Stomach (tissue), 9 donors: Measurements from ENCODE around the gene MICAL2. TPM values are rescaled to one million over a fixed set of nuclear protein-coding genes. Genes with fewer than 3 reads are reported as not detected.

Experiments
- DNase-seq, 2 donors: peaks; one replicate each; pipeline versions ENCODE4 v3.0.0 to v3.0.0-alpha.2; 2013 to 2019
- H3K27ac ChIP-seq, 5 donors: fragments of 200-600 bp in 4 of 5; sonication (generic) in 4 of 5; one replicate each; pipeline ENCODE4 v1.5.1; 2013 to 2019; ENCODE audit warnings: mild to moderate bottlenecking in 1 of 5, moderate library complexity in 1 of 5
- H3K27me3 ChIP-seq, 3 donors: fragments of 200-600 bp; sonication (generic); one replicate each; pipeline ENCODE4 v1.5.1; 2017 to 2019; ENCODE audit warnings: mixed run types in 1 of 3
- H3K36me3 ChIP-seq, 4 donors: fragments of 200-600 bp; sonication (generic); 1 replicate in 3 of 4; 2 replicates in 1 of 4; pipeline ENCODE4 v1.5.1; 2016 to 2019
- H3K4me1 ChIP-seq, 4 donors: fragments of 200-600 bp; sonication (generic); one replicate each; pipeline ENCODE4 v1.5.1; 2016 to 2019
- H3K4me3 ChIP-seq, 4 donors: fragments of 200-600 bp; sonication (generic) in 3 of 4; one replicate each; pipeline ENCODE4 v1.5.1; 2016 to 2019; ENCODE audit warnings: mild to moderate bottlenecking in 1 of 4
- H3K9me3 ChIP-seq, 4 donors: fragments of 200-600 bp; sonication (generic); one replicate each; pipeline ENCODE4 v1.5.1; 2016 to 2019
- EP300 ChIP-seq: sonication (generic); formaldehyde crosslinking; IDR thresholded peaks from one replicate; pipeline ENCODE4 v1.6.1; 2017; ENCODE audit warnings: antibody characterized with exemption
- POLR2A ChIP-seq, 4 donors: fragments of 450-650 bp; IDR thresholded peaks; one replicate each; pipeline ENCODE4 v1.6.1; 2016; ENCODE audit warnings: antibody characterized with exemption in 4 of 4, control low read depth in 2 of 4, mild to moderate bottlenecking in 1 of 4, moderate library complexity in 1 of 4
- POLR2AphosphoS5 ChIP-seq, 3 donors: sonication (generic); formaldehyde crosslinking; IDR thresholded peaks; one replicate each; pipeline ENCODE4 v1.6.1; 2016; ENCODE audit warnings: antibody characterized with exemption in 3 of 3
- WGBS, 5 donors: extraction: QIAGEN DNeasy Blood & Tissue Kit in 3 of 5; methylation state at CpG; one replicate each; pipeline versions ENCODE4 v1.1.5 to v1.1.7; 2013 to 2018; 5-methylcytosine and 5-hydroxymethylcytosine counted together
- intact Hi-C: fragments of 100-400 bp; cut with DNase I; formaldehyde crosslinking; loops from one replicate; pipeline ENCODE4 v1.15.1; 2023; ENCODE audit warnings: low total_unique reads
- polyA plus RNA-seq, 3 donors: library from polyadenylated mRNA; stranded (reverse); fragments of 200-250 nt; gene quantifications; one replicate each; pipeline ENCODE4 v1.2.3, GENCODE V29; 2013
- total RNA-seq, 5 donors: library from RNA; depleted of rRNA; stranded (reverse); fragments of >200 nt; gene quantifications; one replicate each; pipeline versions ENCODE4 v1.1.0 to v1.2.3, GENCODE V29; 2014 to 2016
- TF ChIP-seq, protein P1 (sequence below), 7 experiments: fragments of 450-650 bp in 4 of 7; fragments of 200-600 bp in 3 of 7; sonication (generic) in 3 of 7; IDR thresholded peaks; one replicate each; pipeline ENCODE4 v1.5.1; 2016 to 2019; ENCODE audit warnings: antibody characterized with exemption in 7 of 7, control low read depth in 2 of 7, mild to moderate bottlenecking in 1 of 7
- donor health status: healthy with polysubstance abuse.
- donor health status: Bipolar disorder and iron deficiency.
- donor health status: healthy.

MICAL2 gene
- total and polyA plus RNA-seq, 8 donors = 11.2 to 165 (median 83.3) TPM

DNA sequence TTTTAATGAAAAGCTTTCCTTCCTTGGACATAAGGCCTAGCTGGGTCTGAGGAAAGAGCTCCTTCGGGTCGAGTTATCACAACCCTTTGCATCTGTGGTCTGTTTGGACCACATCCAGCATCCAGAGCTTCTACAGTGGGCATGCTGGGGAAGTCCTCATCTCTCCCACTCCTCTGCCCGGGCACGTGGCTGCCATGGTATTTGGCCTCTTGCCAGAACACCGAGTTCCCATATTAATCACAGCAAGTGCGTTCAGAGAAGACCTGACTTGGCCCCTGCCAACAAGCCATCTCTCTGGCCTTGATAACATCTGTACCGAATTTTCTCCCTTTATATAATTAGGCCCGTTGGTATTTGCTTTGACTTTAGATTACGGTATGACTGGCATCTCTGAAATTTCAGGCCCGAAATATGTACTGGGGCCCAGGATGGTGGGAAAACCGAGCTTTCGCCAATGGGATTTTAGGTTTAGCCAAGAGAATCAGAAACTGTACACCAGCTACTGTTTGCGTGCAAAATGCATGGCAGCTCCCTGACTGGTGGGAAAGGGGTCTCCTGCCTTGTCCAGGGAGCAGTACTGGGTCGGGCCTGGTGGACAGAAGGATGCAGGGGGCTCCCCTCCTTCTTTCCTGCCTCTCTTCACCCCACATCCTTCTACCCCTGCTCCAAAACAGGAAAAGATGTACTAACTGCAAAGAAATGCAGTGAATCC, 90.0 kb downstream of the MICAL2 start:
- intact Hi-C loops = no loop called here
- DNase-seq = peak in 1 of 2 donors; percentile 76

DNA sequence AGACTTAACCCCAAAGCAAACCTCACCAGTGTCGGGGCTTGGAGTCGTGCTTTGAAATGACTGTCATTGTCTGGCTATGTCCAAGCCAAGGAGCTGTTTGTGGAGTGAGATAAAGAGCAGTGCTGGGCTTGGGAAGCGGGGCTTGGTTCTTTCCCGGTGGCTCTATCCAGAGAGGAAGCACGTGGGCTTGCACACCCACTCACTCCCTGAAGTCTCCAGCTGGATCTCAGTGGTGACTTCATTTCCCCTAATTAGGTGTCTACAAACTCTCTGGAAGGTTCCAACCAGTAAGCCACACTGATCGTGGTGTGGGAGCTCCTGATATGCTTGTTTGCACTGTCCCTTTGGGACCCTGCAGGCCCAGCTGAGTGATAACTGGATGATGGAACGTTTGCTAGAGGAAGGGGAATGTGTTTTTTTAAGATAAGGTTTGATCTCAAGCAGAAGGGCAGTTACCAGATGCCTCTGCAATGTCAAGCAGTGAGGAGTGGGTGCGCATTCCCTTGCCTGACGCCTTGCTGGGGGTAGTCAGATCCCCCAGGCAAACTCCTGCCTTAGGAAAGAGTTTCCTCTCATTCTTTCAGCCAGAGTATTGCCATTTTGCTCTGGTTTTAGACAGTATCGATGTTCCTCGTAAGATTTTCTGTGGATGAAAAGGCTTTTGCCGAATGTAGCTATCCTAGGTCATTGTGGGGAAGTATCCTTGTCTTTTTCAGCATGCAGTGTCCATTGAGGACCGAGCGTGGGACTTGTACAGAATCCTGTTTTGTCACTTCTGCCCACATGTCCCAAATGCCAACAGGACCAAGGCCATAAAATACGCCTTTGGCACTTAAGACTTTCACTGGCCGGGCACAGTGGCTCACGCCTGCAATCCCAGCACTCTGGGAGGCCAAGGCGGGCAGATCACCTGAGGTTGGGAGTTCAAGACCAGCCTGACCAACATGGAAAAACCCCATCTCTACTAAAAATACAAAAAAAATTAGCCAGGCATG, 90.9 kb downstream of the MICAL2 start:
- 55 to 63% (median 57%) methylated on average over 17 to 18 of the region's 18 CpGs for WGBS, 5 donors
- intact Hi-C loops = no loop called here
- Histone ChIP-seq H3K4me3 (no peak overlapping the region), H3K9me3 (no peaks in the 10 kb centered on the region), H3K36me3 (peaks cover 0 to 45% (median 26%) of the 10 kb centered on the region in 4 donors), H3K4me1 (peaks cover 18 to 50% (median 34%) of the 10 kb centered on the region in 4 donors), H3K27me3 (no peaks in the 10 kb centered on the region), H3K27ac (peak overlapping the region in 4 of 5 donors; percentile 32 to 79 (median 57))
- TF ChIP-seq POLR2AphosphoS5 (IDR thresholded peaks at IDR 0.05) (peak in 1 of 3 donors; percentile 46), EP300 (no peak)
- peak in 1 of 2 donors; percentile 79 for DNase-seq

More for the DNA sequence above, 90.0 kb downstream of the MICAL2 start:
- Histone ChIP-seq H3K4me3 (no peak overlapping the region), H3K9me3 (no peaks in the 10 kb centered on the region), H3K36me3 (peaks cover 0 to 36% (median 19%) of the 10 kb centered on the region in 4 donors), H3K27ac (peak overlapping the region in 4 of 5 donors; percentile 32 to 79 (median 57)), H3K4me1 (peaks cover 18 to 53% (median 34%) of the 10 kb centered on the region in 4 donors), H3K27me3 (no peaks in the 10 kb centered on the region)
- WGBS, 5 donors = 52 to 64% (median 58%) methylated on average over 14 of the region's 14 CpGs
- TF ChIP-seq POLR2AphosphoS5 (IDR thresholded peaks at IDR 0.05) (no peak), EP300 (peak; percentile 10)

DNA sequence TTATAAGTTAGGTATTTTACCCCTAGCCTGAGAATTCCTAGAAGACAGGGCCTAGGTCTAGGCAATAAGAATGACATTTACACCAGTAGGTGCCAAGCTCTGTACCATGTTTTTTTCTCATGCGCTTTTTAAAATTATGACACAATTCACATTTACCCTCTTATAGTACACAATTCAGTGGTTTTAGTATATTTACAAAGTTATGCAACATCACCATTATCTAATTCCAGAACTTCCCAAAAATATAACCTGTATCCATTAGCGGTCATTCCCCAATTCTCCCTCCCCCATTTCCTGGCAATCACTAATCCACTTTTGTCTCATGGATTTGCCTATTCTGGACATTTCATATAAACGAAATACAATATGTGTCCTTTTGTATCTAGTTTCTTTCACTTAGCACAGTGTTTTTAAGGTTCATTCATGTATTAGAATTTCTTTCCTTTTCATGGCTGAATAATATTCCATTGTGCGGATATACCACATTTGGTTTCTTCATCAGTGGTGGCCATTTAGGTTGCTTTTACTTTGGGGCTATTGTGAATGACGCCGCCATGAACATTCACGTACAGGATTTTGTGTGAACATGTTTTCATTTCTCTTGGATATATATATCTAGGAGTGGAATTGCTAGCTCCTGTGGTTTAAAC, 92.4 kb downstream of the MICAL2 start:
- DNase-seq = no peak
- Histone ChIP-seq H3K9me3 (no peaks in the 10 kb centered on the region), H3K4me3 (no peak overlapping the region), H3K4me1 (peaks cover 18 to 44% (median 32%) of the 10 kb centered on the region in 4 donors), H3K27me3 (no peaks in the 10 kb centered on the region), H3K36me3 (peaks cover 0 to 57% (median 40%) of the 10 kb centered on the region in 4 donors), H3K27ac (peak overlapping the region in 1 of 5 donors; percentile 79)
- intact Hi-C loops = no loop called here
- WGBS, 5 donors = 90 to 97% (median 94%) methylated on average over 7 of the region's 7 CpGs
- TF ChIP-seq EP300 = no peak
- TF ChIP-seq POLR2A (IDR thresholded peaks at IDR 0.05) = no peak
- no peak for TF ChIP-seq POLR2AphosphoS5 (IDR thresholded peaks at IDR 0.05)
- TF ChIP-seq, protein P1, sequence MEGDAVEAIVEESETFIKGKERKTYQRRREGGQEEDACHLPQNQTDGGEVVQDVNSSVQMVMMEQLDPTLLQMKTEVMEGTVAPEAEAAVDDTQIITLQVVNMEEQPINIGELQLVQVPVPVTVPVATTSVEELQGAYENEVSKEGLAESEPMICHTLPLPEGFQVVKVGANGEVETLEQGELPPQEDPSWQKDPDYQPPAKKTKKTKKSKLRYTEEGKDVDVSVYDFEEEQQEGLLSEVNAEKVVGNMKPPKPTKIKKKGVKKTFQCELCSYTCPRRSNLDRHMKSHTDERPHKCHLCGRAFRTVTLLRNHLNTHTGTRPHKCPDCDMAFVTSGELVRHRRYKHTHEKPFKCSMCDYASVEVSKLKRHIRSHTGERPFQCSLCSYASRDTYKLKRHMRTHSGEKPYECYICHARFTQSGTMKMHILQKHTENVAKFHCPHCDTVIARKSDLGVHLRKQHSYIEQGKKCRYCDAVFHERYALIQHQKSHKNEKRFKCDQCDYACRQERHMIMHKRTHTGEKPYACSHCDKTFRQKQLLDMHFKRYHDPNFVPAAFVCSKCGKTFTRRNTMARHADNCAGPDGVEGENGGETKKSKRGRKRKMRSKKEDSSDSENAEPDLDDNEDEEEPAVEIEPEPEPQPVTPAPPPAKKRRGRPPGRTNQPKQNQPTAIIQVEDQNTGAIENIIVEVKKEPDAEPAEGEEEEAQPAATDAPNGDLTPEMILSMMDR (IDR thresholded peaks at IDR 0.05) = no peak

DNA sequence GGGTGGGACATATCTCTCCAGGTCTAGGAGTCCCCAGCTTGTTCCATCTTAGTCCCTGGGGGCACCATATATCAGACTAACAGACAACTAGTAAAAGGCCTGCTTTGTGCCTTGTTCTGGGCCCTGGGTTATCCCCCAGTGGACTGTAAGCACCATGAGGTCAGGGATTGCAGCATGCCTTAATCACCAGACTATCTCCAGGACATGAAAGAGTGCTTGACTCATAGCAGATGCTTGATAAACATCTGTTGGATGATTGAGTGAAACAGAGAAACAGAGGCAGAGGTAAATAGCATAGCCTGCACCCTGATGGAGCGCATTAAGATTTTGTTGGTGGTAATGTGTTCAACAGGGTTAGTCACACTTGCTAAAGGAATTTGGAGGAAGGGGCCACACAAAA, 94.1 kb downstream of the MICAL2 start:
- H3K4me1 ChIP-seq = peaks cover 11 to 27% (median 19%) of the 10 kb centered on the region in 4 donors
- WGBS, 5 donors = 82 to 100% (median 94%) methylated on average over 1 of the region's 1 CpG
- DNase-seq = no peak
- no peak overlapping the region for H3K4me3 ChIP-seq
- peaks cover 6 to 61% (median 54%) of the 10 kb centered on the region in 4 donors for H3K36me3 ChIP-seq
- TF ChIP-seq POLR2A (IDR thresholded peaks at IDR 0.05) = no peak
- H3K27ac ChIP-seq = no peak overlapping the region
- no peaks in the 10 kb centered on the region for H3K9me3 ChIP-seq
- intact Hi-C loops = no loop called here
- H3K27me3 ChIP-seq = no peaks in the 10 kb centered on the region

DNA sequence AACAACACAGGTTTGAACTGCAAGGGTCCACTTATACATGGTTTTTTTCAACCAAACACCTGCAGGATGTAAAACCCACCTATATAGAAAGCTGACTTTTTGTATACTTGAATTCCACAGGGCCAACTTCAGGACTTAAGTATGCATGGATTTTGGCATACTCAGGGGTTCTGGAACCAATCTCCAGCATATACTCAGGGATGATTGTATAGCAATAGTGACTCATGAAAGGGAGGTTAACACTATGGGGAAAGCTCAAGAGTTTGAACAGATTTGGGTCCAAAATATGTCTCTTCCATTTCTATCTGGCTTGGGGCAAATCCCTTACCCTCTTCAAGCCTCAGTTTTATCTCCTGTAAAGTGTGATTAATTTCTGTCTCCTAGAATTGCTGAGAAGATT, 94.9 kb downstream of the MICAL2 start:
- Histone ChIP-seq H3K9me3 (no peaks in the 10 kb centered on the region), H3K4me1 (peaks cover 9 to 19% (median 11%) of the 10 kb centered on the region in 4 donors)
- intact Hi-C loops = no loop called here

More for the DNA sequence above, 94.9 kb downstream of the MICAL2 start:
- no peak overlapping the region for H3K27ac ChIP-seq
- TF ChIP-seq POLR2AphosphoS5 (IDR thresholded peaks at IDR 0.05) (no peak), POLR2A (IDR thresholded peaks at IDR 0.05) (no peak), EP300 (no peak)
- TF ChIP-seq, protein P1 (IDR thresholded peaks at IDR 0.05) = no peak
- H3K27me3 ChIP-seq = no peaks in the 10 kb centered on the region
- H3K36me3 ChIP-seq = peaks cover 13 to 69% (median 62%) of the 10 kb centered on the region in 4 donors
- H3K4me3 ChIP-seq = no peak overlapping the region
- DNase-seq = no peak
